ENCODE results near the gene ZNF664. TPM values are rescaled to one million over a fixed set of nuclear protein-coding genes. Genes with fewer than 3 reads are reported as not detected.

Gene ZNF664
- total and polyA plus RNA-seq, 9 of the 15 experiments (the other 6 are each of a cell fraction or from before 2014, with no cell fraction given), result 3.3 to 101 (median 63.6) TPM

GRCh38 chr12:123942911-123943648 lies 29.9 kb upstream of the ZNF664 start:
- no peaks in the 10 kb centered on the region; the same call in 1 of the 2 replicates for H3K9me3 ChIP-seq (replicated peaks; ENCODE audit: control insufficient read depth, insufficient read depth, low read depth, low read length)
- POLR2A ChIA-PET, result interaction anchor here (0.9 to 1.6 kb wide), 3 partner anchors 13 to 28 kb away, joined by 3 to 4 read pairs (median 4); no protein-coding TSS in a partner anchor
- intact Hi-C loops (cut with micrococcal nuclease) (no loop called here), in situ Hi-C loops (cut with MboI) (no loop called here)
- peaks cover 38 to 62% of the 10 kb centered on the region in 2 experiments; a peak in 4 of 5 replicates for H3K27me3 ChIP-seq (ENCODE audit: control insufficient read depth in 2 of 2, insufficient read depth in 2 of 2, low read length in 2 of 2)
- CTCF ChIA-PET (ENCODE audit: low intra/inter-chr PET ratio), result no interaction called here
- H3K9ac ChIP-seq (ENCODE audit: insufficient read depth in 1 of 2, low read depth in 2 of 2, low read length in 2 of 2), result no peak overlapping the region
- no peaks in the 10 kb centered on the region for H3K36me3 ChIP-seq (ENCODE audit: control insufficient read depth, insufficient read depth, low read length)
- H3K4me2 ChIP-seq (ENCODE audit: insufficient read depth, low read length), result no peak overlapping the region
- H3K9me1 ChIP-seq (ENCODE audit: control insufficient read depth, insufficient read depth, low read length), result no peaks in the 10 kb centered on the region
- H3K4me1 ChIP-seq (replicated peaks in 1 of 2; ENCODE audit: control insufficient read depth in 2 of 2, insufficient read depth in 2 of 2, low read length in 2 of 2), result peaks cover 0 to 7% of the 10 kb centered on the region in 2 experiments; a peak in 2 of 5 replicates
- ATAC-seq (no peak), DNase-seq (ENCODE audit: extremely low read depth in 1 of 4, low spot score in 3 of 4) (no peak), FAIRE-seq (no peak)
- no peaks in the 10 kb centered on the region for H3K79me2 ChIP-seq (ENCODE audit: control insufficient read depth, insufficient read depth, low read length)
- no TSS peak for BruUV-seq (replicated peaks)
- H3K27ac ChIP-seq (ENCODE audit: extremely low read depth, low read depth, low read length), result no peak overlapping the region
- H3K4me3 ChIP-seq, result no peak overlapping the region
- no peaks in the 10 kb centered on the region; the same call in 1 of the 2 replicates for H4K20me1 ChIP-seq (replicated peaks; ENCODE audit: control insufficient read depth, insufficient read depth, low read length)
- 23% methylated on average over 16 of the region's 16 CpGs for WGBS (ENCODE audit: insufficient coverage, low coverage, missing lambda C conversion rate)
- no peak overlapping the region for H2AFZ ChIP-seq (ENCODE audit: low read depth, low read length)
- TF ChIP-seq TSHZ1 (CRISPR knock-in tag; IDR thresholded peaks at IDR 0.05) (no peak), JUN (IDR thresholded peaks at IDR 0.05; ENCODE audit: borderline replicate concordance, low read depth, low read length) (no peak), JUN (CRISPR knock-in tag; IDR thresholded peaks at IDR 0.05; ENCODE audit: borderline replicate concordance) (no peak), OTX1 (CRISPR knock-in tag; IDR thresholded peaks at IDR 0.05) (no peak), TAL1 (IDR thresholded peaks at IDR 0.05) (peak; percentile 16; the same call in 1 of the 2 replicates), FOSL1 (tag; conservative IDR thresholded peaks at IDR 0.05) (no peak), ADNP (tag; IDR thresholded peaks at IDR 0.05) (no peak), HNRNPK (IDR thresholded peaks at IDR 0.05; ENCODE audit: low read depth, low read length, poor library complexity, severe bottlenecking) (no peak), PHF8 (IDR thresholded peaks at IDR 0.05; ENCODE audit: borderline replicate concordance, low read length) (no peak), ZFPM2 (CRISPR knock-in tag; IDR thresholded peaks at IDR 0.05) (no peak)
- TF ChIP-seq, protein P1, sequence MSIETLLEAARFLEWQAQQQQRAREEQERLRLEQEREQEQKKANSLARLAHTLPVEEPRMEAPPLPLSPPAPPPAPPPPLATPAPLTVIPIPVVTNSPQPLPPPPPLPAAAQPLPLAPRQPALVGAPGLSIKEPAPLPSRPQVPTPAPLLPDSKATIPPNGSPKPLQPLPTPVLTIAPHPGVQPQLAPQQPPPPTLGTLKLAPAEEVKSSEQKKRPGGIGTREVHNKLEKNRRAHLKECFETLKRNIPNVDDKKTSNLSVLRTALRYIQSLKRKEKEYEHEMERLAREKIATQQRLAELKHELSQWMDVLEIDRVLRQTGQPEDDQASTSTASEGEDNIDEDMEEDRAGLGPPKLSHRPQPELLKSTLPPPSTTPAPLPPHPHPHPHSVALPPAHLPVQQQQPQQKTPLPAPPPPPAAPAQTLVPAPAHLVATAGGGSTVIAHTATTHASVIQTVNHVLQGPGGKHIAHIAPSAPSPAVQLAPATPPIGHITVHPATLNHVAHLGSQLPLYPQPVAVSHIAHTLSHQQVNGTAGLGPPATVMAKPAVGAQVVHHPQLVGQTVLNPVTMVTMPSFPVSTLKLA (conservative IDR thresholded peaks at IDR 0.05), result no peak
- TF ChIP-seq, protein P2, sequence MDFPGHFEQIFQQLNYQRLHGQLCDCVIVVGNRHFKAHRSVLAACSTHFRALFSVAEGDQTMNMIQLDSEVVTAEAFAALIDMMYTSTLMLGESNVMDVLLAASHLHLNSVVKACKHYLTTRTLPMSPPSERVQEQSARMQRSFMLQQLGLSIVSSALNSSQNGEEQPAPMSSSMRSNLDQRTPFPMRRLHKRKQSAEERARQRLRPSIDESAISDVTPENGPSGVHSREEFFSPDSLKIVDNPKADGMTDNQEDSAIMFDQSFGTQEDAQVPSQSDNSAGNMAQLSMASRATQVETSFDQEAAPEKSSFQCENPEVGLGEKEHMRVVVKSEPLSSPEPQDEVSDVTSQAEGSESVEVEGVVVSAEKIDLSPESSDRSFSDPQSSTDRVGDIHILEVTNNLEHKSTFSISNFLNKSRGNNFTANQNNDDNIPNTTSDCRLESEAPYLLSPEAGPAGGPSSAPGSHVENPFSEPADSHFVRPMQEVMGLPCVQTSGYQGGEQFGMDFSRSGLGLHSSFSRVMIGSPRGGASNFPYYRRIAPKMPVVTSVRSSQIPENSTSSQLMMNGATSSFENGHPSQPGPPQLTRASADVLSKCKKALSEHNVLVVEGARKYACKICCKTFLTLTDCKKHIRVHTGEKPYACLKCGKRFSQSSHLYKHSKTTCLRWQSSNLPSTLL (IDR thresholded peaks at IDR 0.05), result no peak
